ENCODE measurements around the gene ZIM2. TPM values are rescaled to one million over a fixed set of nuclear protein-coding genes. Genes with fewer than 3 reads are reported as not detected.

ZIM2 gene
- total and polyA plus RNA-seq, 8 donors: 0.19 to 4.1 (median 3.3) TPM; not detected in 5

GRCh38 chr19:56837004-56837403, 3.5 kb downstream of the ZIM2 start:
- DNase-seq: peak in 1 of 2 donors; percentile 72
- peaks cover 0 to under 1% (median 0%) of the 10 kb centered on the region in 4 donors for H3K4me1 ChIP-seq
- H3K36me3 ChIP-seq: peaks cover 0 to 12% (median 3%) of the 10 kb centered on the region in 4 donors
- H3K4me3 ChIP-seq: peak overlapping the region in 2 of 4 donors; percentile 41 to 49
- H3K9me3 ChIP-seq: peaks cover 4 to 71% (median 42%) of the 10 kb centered on the region in 4 donors
- H3K27ac ChIP-seq: peak overlapping the region in 1 of 5 donors; percentile 80
- 29 to 52% (median 35%) methylated on average over 6 of the region's 6 CpGs for WGBS, 5 donors
- H3K27me3 ChIP-seq: peaks cover 0 to 31% (median 9%) of the 10 kb centered on the region in 3 donors
- TF ChIP-seq, protein P1, sequence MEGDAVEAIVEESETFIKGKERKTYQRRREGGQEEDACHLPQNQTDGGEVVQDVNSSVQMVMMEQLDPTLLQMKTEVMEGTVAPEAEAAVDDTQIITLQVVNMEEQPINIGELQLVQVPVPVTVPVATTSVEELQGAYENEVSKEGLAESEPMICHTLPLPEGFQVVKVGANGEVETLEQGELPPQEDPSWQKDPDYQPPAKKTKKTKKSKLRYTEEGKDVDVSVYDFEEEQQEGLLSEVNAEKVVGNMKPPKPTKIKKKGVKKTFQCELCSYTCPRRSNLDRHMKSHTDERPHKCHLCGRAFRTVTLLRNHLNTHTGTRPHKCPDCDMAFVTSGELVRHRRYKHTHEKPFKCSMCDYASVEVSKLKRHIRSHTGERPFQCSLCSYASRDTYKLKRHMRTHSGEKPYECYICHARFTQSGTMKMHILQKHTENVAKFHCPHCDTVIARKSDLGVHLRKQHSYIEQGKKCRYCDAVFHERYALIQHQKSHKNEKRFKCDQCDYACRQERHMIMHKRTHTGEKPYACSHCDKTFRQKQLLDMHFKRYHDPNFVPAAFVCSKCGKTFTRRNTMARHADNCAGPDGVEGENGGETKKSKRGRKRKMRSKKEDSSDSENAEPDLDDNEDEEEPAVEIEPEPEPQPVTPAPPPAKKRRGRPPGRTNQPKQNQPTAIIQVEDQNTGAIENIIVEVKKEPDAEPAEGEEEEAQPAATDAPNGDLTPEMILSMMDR (IDR thresholded peaks at IDR 0.05): no peak
- TF ChIP-seq POLR2AphosphoS5 (IDR thresholded peaks at IDR 0.05): no peak
- TF ChIP-seq EP300 (IDR thresholded peaks at IDR 0.05): no peak
- no peak for TF ChIP-seq POLR2A (IDR thresholded peaks at IDR 0.05)
- intact Hi-C loops (cut with DNase I; ENCODE audit: low total_unique reads): no loop called here

GRCh38 chr19:56836059-56836458, 4.5 kb downstream of the ZIM2 start:
- Histone ChIP-seq H3K9me3 (peaks cover 4 to 69% (median 41%) of the 10 kb centered on the region in 4 donors), H3K27me3 (peaks cover 0 to 31% (median 9%) of the 10 kb centered on the region in 3 donors), H3K36me3 (peaks cover 0 to 12% (median 3%) of the 10 kb centered on the region in 4 donors), H3K27ac (no peak overlapping the region), H3K4me3 (no peak overlapping the region), H3K4me1 (peaks cover 0 to 10% (median 0%) of the 10 kb centered on the region in 4 donors)
- WGBS, 5 donors: 80 to 88% (median 84%) methylated on average over 8 to 9 of the region's 9 CpGs
- TF ChIP-seq EP300 (IDR thresholded peaks at IDR 0.05): no peak
- TF ChIP-seq, protein P1 (IDR thresholded peaks at IDR 0.05): no peak
- TF ChIP-seq POLR2AphosphoS5 (IDR thresholded peaks at IDR 0.05): no peak
- no peak for TF ChIP-seq POLR2A (IDR thresholded peaks at IDR 0.05)
- intact Hi-C loops (cut with DNase I; ENCODE audit: low total_unique reads): no loop called here
- no peak for DNase-seq

GRCh38 chr19:56835401-56835800, 5.1 kb downstream of the ZIM2 start:
- Histone ChIP-seq H3K27ac (no peak overlapping the region), H3K36me3 (peaks cover 0 to 12% (median 3%) of the 10 kb centered on the region in 4 donors), H3K4me3 (no peak overlapping the region), H3K9me3 (peaks cover 4 to 63% (median 36%) of the 10 kb centered on the region in 4 donors), H3K4me1 (peaks cover 0 to 10% (median 0%) of the 10 kb centered on the region in 4 donors), H3K27me3 (peaks cover 0 to 27% (median 7%) of the 10 kb centered on the region in 3 donors)
- DNase-seq: no peak
- intact Hi-C loops (cut with DNase I; ENCODE audit: low total_unique reads): no loop called here
- TF ChIP-seq, protein P1 (IDR thresholded peaks at IDR 0.05): no peak
- TF ChIP-seq POLR2AphosphoS5 (IDR thresholded peaks at IDR 0.05) (no peak), EP300 (IDR thresholded peaks at IDR 0.05) (no peak)

- peaks cover 4 to 58% (median 30%) of the 10 kb centered on the region in 4 donors for H3K9me3 ChIP-seq
- intact Hi-C loops (cut with DNase I; ENCODE audit: low total_unique reads): no loop called here
- 79 to 86% (median 81%) methylated on average over 5 of the region's 5 CpGs for WGBS, 5 donors
These were observed 5.8 kb downstream of the ZIM2 start for GRCh38 chr19:56834564-56835375.

More at GRCh38 chr19:56834564-56835375, 5.8 kb downstream of the ZIM2 start:
- H3K4me3 ChIP-seq: no peak overlapping the region
- no peak overlapping the region for H3K27ac ChIP-seq
- H3K27me3 ChIP-seq: peaks cover 0 to 21% (median under 1%) of the 10 kb centered on the region in 3 donors
- DNase-seq: no peak
- peaks cover 0 to 10% (median 0%) of the 10 kb centered on the region in 4 donors for H3K4me1 ChIP-seq
- peaks cover 0 to 12% (median 3%) of the 10 kb centered on the region in 4 donors for H3K36me3 ChIP-seq
- TF ChIP-seq POLR2A (IDR thresholded peaks at IDR 0.05): no peak
- TF ChIP-seq EP300 (IDR thresholded peaks at IDR 0.05): no peak
- TF ChIP-seq, protein P1 (IDR thresholded peaks at IDR 0.05): no peak
